Measurements from ENCODE around the gene ARID1B. TPM values are rescaled to one million over a fixed set of nuclear protein-coding genes. Genes with fewer than 3 reads are reported as not detected.

ARID1B gene
- polyA plus RNA-seq, 1 experiment = 19.2 TPM

DNA sequence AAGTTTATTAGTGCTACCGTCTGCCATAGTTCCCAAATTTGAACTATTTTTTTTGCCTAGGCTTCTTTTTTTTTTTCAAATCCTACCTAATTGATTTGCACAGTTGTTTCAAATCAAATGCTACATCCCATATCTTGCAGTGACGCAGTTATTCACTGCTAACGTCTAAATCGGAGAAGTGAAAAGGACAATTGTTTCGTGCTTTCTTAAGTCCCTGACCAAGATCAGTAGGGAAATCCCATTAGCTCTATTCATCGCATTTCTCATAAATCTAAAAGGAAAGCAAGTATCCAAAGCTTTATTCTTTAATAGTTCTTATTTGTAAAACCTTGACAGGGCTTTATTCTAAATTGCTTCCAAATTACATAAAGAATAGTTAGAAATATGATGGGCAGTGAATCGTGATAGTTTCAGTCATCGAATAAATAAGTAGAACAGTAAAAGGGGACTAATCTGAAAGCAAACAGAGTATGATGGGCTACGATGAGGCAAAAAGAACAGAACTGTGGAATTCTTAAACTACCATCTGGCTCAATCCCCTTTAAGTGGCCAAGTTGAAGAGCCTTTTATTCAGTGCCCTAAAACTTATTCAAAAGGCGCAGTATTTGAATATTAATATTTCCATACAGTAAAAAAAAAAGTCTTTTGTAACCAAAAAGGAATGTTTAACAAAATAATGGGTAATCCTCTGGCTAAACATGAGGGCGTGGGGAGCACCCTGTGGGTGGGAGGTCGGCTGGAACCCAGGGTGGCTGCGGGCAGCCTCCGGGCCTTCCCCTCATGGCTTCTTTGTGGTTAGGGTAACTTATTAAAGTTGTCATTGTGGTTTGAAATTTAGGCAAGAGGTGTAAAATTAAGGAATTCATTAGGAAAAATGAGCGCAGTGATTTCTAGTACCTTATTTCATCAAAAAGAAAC lies 3.0 kb upstream of the ARID1B start:
- no peak for DNase-seq (ENCODE audit: low read depth, low spot score)
- POLR2A ChIA-PET = no interaction called here

DNA sequence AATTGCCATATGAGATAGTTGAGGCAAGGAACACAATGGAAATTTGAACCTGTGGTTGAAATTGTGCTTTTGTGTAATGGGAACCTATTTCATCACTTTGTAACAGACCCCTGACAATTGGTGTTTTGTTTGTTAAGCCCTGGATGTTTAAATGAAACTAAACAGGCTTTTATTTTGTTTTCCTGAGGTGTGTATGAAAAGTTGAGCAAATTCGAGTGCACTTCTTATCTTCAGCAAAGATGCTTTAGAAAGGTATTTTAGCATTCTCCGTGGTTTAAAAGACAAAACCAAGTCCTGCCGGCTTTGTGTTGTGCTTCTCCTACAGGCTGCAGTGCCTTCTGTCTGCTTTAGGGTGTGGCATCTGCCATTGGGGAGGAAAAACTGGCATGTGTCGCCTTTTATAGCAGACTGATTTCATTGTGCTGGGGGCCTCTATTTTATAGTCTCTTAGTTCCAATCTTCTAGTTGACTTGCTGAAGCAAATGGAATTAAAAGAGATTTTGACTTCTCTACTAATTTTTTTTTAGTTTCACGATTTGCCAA lies 2.2 kb upstream of the ARID1B start:
- no peaks in the 10 kb centered on the region for H3K9me3 ChIP-seq (ENCODE audit: control insufficient read depth, insufficient read depth, low read length)
- POLR2A ChIA-PET = no interaction called here
- no peak overlapping the region for H3K27ac ChIP-seq (ENCODE audit: low read depth, low read length)
- no peak overlapping the region for H3K4me3 ChIP-seq (ENCODE audit: low read depth, low read length)
- CTCF ChIA-PET = no interaction called here
- TF ChIP-seq, protein P1, sequence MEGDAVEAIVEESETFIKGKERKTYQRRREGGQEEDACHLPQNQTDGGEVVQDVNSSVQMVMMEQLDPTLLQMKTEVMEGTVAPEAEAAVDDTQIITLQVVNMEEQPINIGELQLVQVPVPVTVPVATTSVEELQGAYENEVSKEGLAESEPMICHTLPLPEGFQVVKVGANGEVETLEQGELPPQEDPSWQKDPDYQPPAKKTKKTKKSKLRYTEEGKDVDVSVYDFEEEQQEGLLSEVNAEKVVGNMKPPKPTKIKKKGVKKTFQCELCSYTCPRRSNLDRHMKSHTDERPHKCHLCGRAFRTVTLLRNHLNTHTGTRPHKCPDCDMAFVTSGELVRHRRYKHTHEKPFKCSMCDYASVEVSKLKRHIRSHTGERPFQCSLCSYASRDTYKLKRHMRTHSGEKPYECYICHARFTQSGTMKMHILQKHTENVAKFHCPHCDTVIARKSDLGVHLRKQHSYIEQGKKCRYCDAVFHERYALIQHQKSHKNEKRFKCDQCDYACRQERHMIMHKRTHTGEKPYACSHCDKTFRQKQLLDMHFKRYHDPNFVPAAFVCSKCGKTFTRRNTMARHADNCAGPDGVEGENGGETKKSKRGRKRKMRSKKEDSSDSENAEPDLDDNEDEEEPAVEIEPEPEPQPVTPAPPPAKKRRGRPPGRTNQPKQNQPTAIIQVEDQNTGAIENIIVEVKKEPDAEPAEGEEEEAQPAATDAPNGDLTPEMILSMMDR (IDR thresholded peaks at IDR 0.05; ENCODE audit: low read depth, low read length) = no peak
- DNase-seq (ENCODE audit: low read depth, low spot score) = no peak
- no peaks in the 10 kb centered on the region for H3K27me3 ChIP-seq (ENCODE audit: control insufficient read depth, insufficient read depth, low read length)

More for the DNA sequence above, 3.0 kb upstream of the ARID1B start:
- TF ChIP-seq, protein P1 (IDR thresholded peaks at IDR 0.05; ENCODE audit: low read depth, low read length) = no peak
- CTCF ChIA-PET = no interaction called here
- no peak overlapping the region for H3K4me3 ChIP-seq (ENCODE audit: low read depth, low read length)
- no peaks in the 10 kb centered on the region for H3K9me3 ChIP-seq (ENCODE audit: control insufficient read depth, insufficient read depth, low read length)
- no peaks in the 10 kb centered on the region for H3K27me3 ChIP-seq (ENCODE audit: control insufficient read depth, insufficient read depth, low read length)
- no peak overlapping the region for H3K27ac ChIP-seq (ENCODE audit: low read depth, low read length)

DNA sequence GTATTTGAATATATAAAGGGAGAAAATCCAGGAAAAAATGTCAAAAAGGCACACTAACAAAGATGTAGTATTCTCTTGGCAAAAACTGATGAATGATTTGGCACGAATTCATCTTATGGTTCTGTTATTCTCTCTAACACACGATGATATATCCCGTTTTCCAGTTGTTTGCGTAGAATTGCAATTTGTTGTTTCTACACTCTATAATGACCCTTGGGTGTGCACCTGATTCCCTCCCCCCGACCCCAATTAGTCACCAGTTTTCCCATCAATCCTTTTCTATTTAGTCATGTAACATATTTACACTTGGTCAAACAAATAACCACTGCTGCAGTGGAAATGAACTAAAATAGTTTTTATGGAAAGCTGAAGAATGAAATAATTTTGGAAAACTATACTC lies 1.5 kb upstream of the ARID1B start:
- peak overlapping the region; percentile 32 for H3K4me3 ChIP-seq (ENCODE audit: low read depth, low read length)
- H3K27ac ChIP-seq (ENCODE audit: low read depth, low read length) = no peak overlapping the region
- POLR2A ChIA-PET = interaction anchor here (0.6 to 1.4 kb wide), 2 partner anchors 11 to 88 kb away, joined by 3 to 6 read pairs; no protein-coding TSS in a partner anchor
- DNase-seq (ENCODE audit: low read depth, low spot score) = no peak
- TF ChIP-seq, protein P1 (IDR thresholded peaks at IDR 0.05; ENCODE audit: low read depth, low read length) = no peak
- no peaks in the 10 kb centered on the region for H3K9me3 ChIP-seq (ENCODE audit: control insufficient read depth, insufficient read depth, low read length)
- CTCF ChIA-PET = interaction anchor here (0.9 kb wide), 1 partner anchor 34 kb away, joined by 3 read pairs; no protein-coding TSS in a partner anchor
- no peaks in the 10 kb centered on the region for H3K27me3 ChIP-seq (ENCODE audit: control insufficient read depth, insufficient read depth, low read length)

DNA sequence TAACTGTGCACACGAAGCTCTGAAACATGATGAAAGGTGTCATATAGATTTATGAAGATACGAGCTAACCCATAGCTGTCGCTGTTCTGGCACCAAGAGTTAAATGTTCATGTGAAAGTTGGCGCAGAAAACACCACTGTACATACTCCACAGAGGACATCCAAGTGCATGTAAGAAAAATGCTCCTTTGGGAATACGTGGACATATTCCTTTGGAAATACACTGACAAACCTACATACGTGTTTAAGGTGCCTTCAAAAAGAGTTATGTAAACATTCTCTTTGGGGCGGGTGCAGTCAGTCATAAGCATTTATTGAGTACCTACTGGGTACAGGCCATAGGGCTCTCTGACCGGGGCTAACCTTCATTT lies 723 bp upstream of the ARID1B start:
- CTCF ChIA-PET = interaction anchor here (0.9 kb wide), 1 partner anchor 35 kb away, joined by 3 read pairs; no protein-coding TSS in a partner anchor
- Histone ChIP-seq H3K9me3 (ENCODE audit: control insufficient read depth, insufficient read depth, low read length) (no peaks in the 10 kb centered on the region), H3K27ac (ENCODE audit: low read depth, low read length) (peak overlapping the region; percentile 89), H3K4me3 (ENCODE audit: low read depth, low read length) (peak overlapping the region; percentile 69), H3K27me3 (ENCODE audit: control insufficient read depth, insufficient read depth, low read length) (no peaks in the 10 kb centered on the region)
- no peak for DNase-seq (ENCODE audit: low read depth, low spot score)
- POLR2A ChIA-PET = interaction anchor here (0.6 to 1.4 kb wide), 2 partner anchors 10 to 89 kb away, joined by 3 to 6 read pairs; no protein-coding TSS in a partner anchor
- TF ChIP-seq, protein P1 (IDR thresholded peaks at IDR 0.05; ENCODE audit: low read depth, low read length) = no peak

Measured in AG04450 (cell line).